ENCODE results near the gene ZNF470.

The ZNF470 gene

DNA sequence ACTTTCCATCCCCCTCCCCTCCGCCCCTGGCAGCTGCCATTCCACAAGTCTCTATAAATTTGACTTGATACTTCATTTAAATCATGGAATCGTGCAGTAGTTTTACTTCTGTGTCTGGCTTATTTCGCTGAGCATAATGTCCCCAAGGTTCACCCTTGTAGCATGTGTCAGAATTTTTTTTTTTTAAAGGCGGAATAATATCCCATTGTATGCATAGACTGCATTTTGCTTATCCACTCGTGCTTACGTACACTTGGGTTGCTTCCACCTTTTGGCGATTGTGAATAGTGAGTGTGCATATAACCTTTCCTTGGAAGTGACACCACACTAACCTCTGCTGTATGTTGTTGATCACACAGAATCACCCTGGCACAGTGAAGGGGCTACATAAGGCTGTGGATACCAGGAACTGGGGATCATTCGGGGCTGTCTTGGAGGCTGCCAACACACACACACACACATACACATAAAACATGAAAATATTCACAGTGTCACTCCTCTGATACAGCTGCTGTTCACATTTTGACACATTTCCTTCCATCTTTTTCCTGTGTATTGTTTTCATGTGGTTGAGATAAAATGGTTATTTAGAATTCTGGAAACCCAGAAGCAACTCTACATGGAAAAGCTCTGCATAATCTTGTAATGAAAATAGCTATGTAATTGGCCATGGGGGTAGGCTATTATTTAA lies 41.2 kb downstream of the ZNF470 start:
- DNase-seq (ENCODE audit: low read depth in 3 of 3, low spot score in 1 of 3): no peak

DNA sequence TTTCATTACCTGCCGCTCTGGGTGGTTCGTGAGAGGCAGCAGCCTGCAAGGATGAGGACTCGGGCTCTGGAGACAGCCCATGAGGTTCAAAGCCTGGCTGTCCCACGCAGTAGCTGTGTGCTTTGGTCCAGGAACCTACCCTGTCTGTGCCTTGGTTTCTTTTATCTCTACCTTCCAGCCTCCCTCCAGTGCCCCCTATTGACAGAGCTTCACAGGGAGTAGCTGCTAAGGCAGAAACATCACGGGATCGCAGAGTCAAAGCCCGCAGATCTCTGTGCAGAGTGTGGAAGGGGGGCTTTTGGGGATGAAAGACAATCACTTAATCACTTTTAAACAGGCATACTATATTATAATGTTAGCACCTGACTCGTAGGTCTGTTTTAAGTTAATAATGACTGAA lies 44.0 kb downstream of the ZNF470 start:
- DNase-seq (ENCODE audit: low read depth in 3 of 3, low spot score in 1 of 3): no peak

DNA sequence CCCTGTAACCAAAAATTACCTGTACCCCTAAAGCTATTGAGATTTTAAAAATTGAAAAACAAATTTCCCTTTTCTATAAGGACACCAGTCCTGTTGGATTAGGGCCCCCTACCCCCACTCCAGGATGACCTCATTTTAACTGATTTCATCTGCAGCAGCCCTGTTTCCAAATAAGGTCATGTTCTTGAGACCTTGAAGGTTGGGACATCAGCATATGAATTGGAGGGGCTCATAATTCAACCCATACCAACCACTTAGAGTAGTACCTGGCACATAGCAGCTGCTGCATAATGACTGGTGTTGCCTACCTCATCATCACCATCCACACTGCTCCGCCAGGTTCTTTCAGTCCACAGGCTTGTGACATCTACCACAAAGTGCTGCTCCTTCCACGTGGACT lies 45.5 kb downstream of the ZNF470 start:
- DNase-seq (ENCODE audit: low read depth in 3 of 3, low spot score in 1 of 3): no peak

DNA sequence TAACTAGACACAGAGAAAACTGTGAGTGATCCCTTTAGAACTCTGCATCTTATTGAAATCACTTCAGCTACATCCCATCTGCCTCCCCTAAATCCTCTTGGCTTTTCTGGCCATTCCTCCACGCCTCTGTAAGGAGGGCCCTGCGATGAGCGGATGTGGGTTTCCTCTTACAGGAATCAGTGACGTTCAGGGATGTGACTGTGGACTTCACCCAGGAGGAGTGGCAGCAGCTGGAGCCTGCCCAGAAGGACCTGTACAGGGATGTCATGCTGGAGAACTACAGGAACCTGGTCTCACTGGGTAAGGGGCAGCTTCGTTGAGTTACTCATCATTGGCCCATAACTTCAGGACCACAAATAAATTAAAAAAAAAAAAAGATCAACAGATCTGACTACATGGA lies 46.4 kb downstream of the ZNF470 start:
- no peak for DNase-seq (ENCODE audit: low read depth in 3 of 3, low spot score in 1 of 3)

DNA sequence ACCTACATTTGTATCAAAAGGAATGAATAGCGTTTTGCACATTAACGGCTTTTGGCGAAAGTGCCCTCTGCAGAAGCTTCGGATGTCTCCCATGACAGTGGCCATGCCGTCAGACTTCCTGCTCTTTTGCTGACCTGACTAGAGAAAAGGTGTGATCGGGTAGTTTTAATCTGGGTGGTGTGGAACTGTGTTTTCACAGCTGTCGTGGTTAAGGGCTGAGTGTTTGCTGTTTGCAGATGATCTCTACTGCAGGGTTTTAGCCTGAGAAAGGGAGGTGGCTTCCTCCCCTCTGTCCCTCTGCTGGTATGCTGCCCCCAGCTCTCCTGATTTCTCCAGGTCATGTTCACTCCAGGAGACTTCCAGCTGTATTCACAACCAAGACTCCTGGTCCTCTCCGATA lies 50.3 kb downstream of the ZNF470 start:
- no peak for DNase-seq (ENCODE audit: low read depth in 3 of 3, low spot score in 1 of 3)

DNA sequence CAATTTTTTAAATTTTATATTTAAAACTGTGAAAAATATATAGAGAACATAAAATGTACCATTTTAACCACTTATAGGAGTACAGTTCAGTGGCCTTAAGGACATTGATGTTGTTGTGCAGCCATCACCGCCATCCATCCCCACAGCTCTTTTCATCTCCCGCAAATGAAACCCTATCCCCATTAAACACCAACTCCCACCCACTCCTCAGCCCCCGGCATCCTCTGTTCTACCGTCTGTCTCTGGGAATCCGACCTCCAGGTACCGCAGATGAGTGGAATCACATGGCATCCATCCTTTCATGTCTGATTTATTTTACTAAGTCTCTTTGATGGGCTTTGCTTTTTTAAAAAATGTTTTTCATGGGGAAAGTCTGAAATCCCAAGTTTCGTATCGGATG lies 51.9 kb downstream of the ZNF470 start:
- DNase-seq (ENCODE audit: low read depth in 3 of 3, low spot score in 1 of 3): no peak

DNA sequence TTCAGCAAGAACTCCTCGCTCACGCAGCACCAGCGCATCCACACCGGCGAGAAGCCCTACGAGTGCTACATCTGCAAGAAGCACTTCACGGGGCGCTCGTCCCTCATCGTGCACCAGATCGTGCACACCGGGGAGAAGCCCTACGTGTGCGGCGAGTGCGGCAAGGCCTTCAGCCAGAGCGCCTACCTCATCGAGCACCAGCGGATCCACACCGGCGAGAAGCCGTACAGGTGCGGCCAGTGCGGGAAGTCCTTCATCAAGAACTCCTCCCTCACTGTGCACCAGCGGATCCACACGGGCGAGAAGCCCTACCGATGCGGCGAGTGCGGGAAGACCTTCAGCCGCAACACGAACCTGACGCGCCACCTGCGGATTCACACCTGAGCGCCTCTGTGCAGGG lies 55.1 kb downstream of the ZNF470 start:
- no peak for DNase-seq (ENCODE audit: low read depth in 3 of 3, low spot score in 1 of 3)

DNA sequence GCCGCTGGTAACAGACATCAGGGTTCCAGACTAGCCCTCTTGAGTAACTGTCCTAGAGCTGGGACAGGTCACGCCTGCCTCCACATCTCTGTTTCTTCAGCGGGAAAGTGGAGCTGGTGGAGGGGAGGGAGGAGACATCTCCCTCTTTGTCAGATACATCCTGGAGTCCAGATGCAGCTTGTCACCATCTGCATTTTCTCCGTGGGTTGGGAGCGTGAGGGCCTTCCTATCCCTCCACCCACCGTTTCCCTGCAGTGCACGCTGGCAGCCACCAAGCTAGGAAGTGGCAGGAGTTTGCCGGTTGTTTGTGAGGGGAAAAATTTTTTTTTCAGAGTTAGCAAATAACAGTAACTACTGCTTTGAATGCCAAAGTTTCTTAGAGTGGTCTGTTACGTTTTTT lies 55.7 kb downstream of the ZNF470 start:
- DNase-seq (ENCODE audit: low read depth in 3 of 3, low spot score in 1 of 3): no peak

DNA sequence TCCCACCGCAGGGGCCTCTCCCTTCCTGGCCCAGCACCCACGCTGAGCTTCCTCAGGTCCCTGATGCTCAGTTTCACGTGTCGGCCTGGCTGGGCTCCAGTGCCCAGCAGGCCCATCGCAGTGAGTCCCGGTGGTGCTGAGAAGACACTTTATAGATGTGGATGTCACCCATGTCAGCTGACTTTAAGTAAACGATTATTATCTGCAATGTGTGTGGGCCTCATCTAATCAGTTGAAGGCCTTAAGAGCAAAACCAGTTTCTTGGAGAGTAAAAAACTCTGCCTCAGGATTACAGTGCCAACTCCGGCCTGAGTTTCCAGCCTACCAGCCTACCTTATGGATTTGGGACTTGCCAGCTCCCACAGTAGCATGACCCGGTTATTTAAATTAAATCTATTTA lies 58.4 kb downstream of the ZNF470 start:
- no peak for DNase-seq (ENCODE audit: low read depth in 3 of 3, low spot score in 1 of 3)

DNA sequence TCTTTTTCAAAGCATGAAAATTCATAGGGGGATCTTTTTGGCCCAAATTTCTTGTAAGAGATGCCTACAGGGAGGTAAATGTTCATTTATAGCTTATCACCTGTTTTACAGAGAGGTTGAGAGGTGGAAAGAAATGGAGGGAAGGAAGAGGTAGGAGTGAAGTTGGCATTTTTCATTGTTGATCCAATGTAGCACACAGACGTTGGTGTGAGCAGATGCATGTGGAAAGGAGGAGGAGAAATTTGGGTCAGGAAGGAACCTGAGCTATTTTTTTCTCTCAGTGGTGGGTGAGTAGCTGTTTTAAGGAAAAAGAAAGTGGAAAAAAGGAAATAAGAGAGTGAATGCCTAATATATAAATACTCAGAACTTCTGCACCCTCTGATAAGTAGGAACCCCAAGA lies 65.8 kb downstream of the ZNF470 start:
- no peak for DNase-seq (ENCODE audit: low read depth in 3 of 3, low spot score in 1 of 3)

DNA sequence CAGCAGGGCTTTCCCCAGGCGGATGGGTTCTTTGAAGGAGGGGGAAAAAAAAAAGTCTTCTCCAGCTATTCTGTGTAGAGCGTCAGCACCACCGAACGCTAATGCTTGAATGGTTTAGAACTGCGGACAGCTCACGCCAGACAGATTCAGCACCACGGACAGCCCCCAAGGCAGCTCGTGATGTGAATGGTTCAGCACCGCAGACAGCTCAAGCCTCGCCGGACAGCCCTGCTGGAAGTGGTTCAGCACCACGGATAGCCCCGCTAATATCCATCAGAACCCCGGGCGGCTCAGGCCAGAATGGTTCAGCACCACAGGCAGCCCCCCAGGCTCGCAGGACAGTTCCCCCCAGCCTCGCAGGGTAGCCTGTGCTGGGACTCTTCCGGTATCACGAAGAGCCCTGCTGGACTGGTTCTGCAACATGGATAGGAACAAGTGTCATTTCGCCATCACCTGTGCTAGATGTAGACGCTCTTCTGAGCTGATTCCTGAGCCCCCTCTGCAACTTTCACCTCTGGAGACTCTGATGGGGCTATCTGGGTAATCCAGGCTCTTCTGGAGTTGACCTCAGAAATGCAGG lies 70.8 kb downstream of the ZNF470 start:
- no peak for DNase-seq (ENCODE audit: low read depth in 3 of 3, low spot score in 1 of 3)
